Hematopoietic multipotent progenitor cell treated with erythropoietin and hydrocortisone succinate and interleukin-3 and kit ligand, for 4 days (in vitro differentiated cells): ENCODE data around the gene ATP1B3.
"Not testable (repeated sequence)": the region's sequence is repeated elsewhere in the genome, so short reads cannot be mapped to it uniquely, and the experiment has no call there.

Source experiments
- DNase-seq: peaks from one replicate; pipeline ENCODE4 v3.0.0-alpha.2; 2015

The ATP1B3 gene

GRCh38 chr3:141909408-141909807 is 33.0 kb downstream of the ATP1B3 start:
- DNase-seq = no peak

DNA sequence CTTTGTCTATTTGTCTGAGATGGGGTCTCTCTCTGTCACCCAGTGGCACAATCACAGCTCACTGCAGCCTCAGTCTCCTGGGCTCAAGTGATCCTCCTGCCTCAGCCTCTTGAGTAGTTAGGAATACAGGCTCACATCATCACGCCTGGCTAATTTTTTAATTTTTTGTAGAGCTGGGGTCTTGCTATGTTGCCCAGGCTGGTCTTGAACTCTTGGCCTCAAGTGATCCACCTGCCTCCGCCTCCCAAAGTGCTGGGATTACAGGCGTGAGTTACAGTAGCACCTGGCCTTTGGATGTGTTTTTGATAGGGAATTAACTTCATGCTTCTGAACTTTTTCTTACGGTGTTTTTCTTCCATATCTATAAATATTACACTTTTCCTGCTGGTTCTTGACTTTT is 33.5 kb downstream of the ATP1B3 start:
- DNase-seq = not testable (repeated sequence)

- peak; percentile 89 for DNase-seq
Observed at GRCh38 chr3:141913150-141913811, 36.8 kb downstream of the ATP1B3 start.

DNA sequence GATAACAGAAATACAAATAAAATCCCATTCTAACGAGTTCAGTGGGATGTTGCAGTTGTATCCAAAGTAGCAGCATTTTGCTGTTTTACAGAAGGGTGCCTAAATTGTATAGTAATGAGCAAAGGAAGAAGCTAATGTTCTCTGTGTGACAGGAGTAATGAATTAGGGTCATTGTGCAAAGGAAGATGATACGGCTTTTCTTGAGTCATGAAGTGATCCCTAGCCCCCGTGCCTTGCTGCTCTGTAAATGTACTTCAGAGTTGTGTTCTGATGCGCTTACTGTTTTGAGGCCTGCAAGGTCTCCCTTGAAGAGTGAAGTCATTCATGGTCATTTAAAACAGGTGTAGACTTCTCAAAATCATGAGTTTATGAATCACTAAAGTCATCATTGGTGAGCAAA is 37.9 kb downstream of the ATP1B3 start:
- no peak for DNase-seq

GRCh38 chr3:141915016-141915415 is 38.6 kb downstream of the ATP1B3 start:
- DNase-seq = no peak

- DNase-seq = no peak
Observed at GRCh38 chr3:141915766-141916165, 39.3 kb downstream of the ATP1B3 start.

GRCh38 chr3:141920701-141921100 is 44.3 kb downstream of the ATP1B3 start:
- no peak for DNase-seq

GRCh38 chr3:141921316-141921715 is 44.9 kb downstream of the ATP1B3 start:
- DNase-seq = no peak

DNA sequence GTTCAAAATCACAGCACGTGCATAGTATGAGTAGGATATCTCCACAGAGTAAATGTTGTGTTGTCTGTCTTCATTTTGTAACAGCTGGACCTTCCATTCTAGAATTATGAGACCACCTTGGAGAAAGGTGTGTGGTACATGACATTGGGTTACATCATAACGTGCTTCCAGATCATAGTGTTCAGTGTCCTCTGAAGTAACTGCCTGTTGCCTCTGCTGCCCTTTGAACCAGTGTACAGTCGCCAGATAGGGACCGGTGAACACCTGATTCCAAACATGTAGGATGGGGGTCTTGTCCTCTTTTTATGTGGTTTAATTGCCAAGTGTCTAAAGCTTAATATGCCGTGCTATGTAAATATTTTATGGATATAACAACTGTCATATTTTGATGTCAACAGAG is 49.2 kb downstream of the ATP1B3 start:
- not testable (repeated sequence) for DNase-seq

- no peak for DNase-seq
Observed at GRCh38 chr3:141926929-141927328, 50.5 kb downstream of the ATP1B3 start.

DNA sequence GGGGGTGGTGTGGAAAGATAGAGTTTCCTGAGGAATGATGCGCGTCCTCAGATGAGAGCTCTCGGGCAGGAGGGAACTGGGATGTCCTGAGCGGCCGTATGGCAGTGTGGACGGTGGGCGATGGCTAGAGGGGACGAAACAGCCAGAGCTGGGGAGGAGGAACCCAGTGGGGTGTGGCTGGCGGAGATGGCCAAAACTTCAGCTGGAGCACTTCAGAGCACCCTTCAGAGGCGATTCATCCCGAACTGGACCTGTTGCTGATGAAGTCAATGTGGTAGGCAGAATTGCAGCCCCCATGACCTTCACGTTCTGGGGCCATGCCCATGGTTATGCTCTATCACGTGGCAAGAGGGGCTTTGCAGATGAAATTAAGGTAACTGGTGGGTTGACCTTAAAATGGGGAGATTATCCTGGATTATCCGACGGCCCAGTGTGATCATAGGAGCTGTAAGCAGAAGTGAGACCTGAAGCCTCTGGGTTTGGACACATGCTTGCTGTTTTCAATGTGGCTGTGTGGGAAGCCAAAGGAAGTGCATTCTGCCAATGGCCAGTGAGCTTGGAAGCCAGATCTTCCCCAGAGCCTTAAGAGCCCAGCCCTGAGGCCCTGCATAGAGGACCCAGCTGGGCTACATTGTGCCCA is 52.3 kb downstream of the ATP1B3 start:
- DNase-seq = no peak

- DNase-seq = no peak
Observed at GRCh38 chr3:141929341-141929995, 53.0 kb downstream of the ATP1B3 start.

DNA sequence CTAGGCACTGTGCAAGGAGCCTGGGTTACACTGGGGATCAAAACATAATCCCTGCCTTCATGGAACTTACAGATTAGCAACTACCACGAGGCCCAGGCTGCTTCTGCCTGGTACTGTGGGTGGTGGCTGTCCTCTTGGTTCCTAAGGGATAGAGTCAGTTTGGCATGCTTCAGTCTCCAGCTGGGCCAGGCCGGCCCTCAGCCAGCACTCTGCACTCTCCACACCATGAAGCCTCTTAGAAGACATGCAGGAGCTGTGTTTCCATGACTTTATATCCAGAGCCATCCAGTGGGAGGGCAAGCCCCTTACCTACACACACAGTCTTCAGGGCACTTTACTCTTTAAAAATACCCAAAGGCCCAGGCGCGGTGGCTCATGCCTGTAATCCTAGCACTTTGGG is 54.4 kb downstream of the ATP1B3 start:
- no peak for DNase-seq

DNA sequence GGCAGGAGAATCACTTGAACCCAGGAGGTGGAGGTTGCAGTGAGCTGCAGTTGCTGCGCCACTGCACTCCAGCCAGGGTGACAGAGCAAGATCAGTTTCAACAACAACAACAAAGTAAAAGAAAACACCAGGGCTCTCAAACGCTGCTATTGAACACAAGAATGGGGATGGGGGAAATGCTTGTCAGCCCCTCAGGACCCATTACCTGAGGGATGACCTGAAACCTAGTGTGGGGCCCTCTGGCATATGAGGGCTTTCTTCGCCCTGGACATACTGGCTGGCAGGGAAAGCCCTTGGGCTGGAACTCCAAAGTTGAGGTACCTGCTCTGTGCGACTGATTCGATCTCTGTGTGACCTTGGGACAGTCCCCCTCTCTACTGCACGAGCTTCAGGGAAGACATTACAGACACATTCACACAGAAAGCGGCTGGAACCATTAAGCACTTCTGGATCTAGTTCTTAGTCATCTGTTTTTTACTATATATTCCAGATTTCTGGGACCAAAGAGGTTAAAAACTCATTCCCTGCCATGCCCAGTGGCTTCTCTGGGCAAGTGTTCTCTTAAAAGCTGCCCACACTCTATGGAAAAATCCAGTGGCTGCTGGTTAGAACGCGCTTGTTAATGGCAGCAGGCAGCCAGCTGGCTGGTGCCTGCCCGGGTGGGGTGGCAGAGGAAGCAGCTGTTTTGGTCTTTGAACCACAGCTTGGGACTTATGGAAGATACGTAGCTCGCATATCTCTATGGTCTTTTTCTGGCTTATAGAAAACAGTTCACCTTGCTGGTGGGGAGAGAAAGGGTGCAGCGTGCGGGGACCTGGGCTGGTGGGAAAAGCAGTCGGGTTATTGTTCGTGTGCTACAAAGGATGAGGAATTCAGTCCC is 57.2 kb downstream of the ATP1B3 start:
- DNase-seq = peak; percentile 64

- DNase-seq = no peak
Observed at GRCh38 chr3:141934354-141934753, 57.9 kb downstream of the ATP1B3 start.

GRCh38 chr3:141938011-141938500 is 61.6 kb downstream of the ATP1B3 start:
- no peak for DNase-seq

DNA sequence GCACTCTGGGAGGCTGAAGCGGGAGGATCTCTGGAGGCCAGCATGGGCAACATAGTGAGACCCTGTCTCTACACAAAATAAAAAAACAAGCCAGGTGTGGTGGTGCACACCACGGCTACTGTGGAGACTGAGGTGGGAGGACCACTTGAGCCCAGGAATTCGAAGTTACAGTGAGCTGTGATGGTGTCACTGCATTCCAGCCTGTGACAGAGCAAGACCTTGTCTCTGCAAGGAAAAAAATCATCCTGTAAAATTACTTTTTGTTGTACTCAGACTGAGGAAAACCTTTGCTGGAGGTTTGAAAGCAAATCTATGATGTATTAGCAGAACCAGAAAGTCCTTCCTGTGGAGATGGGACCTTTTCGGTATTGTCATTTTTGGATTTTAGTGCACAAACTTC is 63.3 kb downstream of the ATP1B3 start:
- DNase-seq = no peak

- DNase-seq = peak; percentile 80
Observed at GRCh38 chr3:141940194-141940776, 63.8 kb downstream of the ATP1B3 start.

DNA sequence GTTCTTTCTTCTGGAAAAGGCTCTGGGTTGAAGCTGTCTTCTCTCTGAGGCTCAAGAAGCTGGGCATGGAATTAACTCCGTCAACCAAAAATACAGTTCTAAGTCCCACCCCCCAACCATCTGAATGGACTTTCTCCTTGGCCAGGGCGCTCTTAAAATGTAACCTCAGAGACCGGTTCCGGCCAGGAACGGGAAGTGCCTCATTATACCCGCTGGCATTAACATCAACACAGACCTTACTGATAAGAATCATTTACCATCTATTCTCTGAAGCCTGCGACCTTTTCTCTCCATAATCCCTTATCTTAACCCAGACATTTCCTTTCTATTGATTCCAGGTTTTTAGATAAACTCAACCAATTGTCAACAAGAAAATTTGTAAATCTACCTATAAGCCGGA is 64.7 kb downstream of the ATP1B3 start:
- DNase-seq = peak; percentile 80

DNA sequence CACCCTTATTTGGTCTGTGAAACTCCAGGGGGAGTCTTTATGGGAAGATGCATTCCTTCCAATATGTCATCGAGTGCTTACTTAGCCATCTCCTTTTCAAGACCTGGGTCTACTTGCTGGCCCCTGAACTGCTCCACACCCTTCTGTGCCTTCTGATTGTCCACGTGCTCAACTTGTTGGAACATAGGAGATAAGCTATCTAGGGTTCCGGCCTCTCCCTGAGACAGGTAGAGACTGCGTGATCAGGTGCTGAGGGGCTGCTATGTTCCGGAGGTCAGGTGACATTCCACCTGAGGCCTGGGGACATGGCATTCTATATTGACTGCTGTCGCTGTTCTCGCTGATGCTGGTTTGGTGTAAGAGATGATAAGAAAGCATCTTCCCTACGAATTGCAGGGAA is 65.6 kb downstream of the ATP1B3 start:
- DNase-seq = no peak

GRCh38 chr3:141945726-141946485 is 69.5 kb downstream of the ATP1B3 start:
- DNase-seq = no peak

DNA sequence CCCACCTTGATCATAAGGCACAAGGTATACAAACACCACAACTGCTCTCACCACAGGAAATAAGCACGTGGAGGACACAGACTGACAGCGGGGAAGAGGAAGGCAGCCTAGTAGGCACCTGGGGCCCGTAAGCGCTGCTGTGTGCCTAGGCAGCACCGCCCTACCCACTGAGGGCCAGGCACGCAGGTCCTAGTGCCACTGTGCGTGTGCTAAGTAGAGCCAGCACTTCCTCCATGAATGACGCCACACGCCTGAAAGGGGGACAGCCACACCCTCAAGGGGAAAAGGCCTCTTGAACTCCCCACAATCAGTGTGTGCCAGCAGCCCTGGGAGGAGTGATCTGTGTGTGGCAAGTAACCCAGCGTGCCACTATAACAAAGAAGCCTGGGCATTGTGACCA is 73.0 kb downstream of the ATP1B3 start:
- peak; percentile 78 for DNase-seq
